Common myeloid progenitor, CD34-positive (primary cell): Measurements from ENCODE around the gene ETV6.

Experiments
- CTCF ChIA-PET: fragments of 350-600 bp; sonication (Branson Sonifier 250); formaldehyde crosslinking; loops from one replicate; lab custom pipeline; 2021; ENCODE audit warnings: antibody characterized with exemption; lab: Charles Lee
- POLR2A ChIA-PET: fragments of 350-600 bp; sonication (Branson Sonifier 250); formaldehyde crosslinking; loops from one replicate; lab custom pipeline; 2021; ENCODE audit warnings: antibody characterized with exemption; lab: Charles Lee
- DNase-seq, 3 donors: peaks; one replicate each; pipeline versions ENCODE4 v3.0.0 to v3.0.0-alpha.2; 2013
- H3K27ac ChIP-seq, 2 experiments: 1 replicate in 1 of 2; 2 replicates in 1 of 2; pipeline ENCODE4 v1.7.0; 2013; ENCODE audit warnings: inconsistent platforms in 2 of 2, low read length in 2 of 2, mild to moderate bottlenecking in 2 of 2, low read depth in 1 of 2, moderate library complexity in 1 of 2; ENCODE audit not compliant: severe bottlenecking in 2 of 2, insufficient read depth in 1 of 2, poor library complexity in 1 of 2
- H3K27me3 ChIP-seq, 5 experiments: replicated peaks in 2 of 5; 1 replicate in 3 of 5; 2 replicates in 2 of 5; pipeline versions ENCODE4 v1.6.1 to v1.7.0; 2013; ENCODE audit warnings: low read length in 4 of 5, mild to moderate bottlenecking in 2 of 5, moderate library complexity in 2 of 5, inconsistent platforms in 1 of 5; ENCODE audit not compliant: insufficient read depth in 5 of 5, control insufficient read depth in 4 of 5
- H3K36me3 ChIP-seq, 4 experiments: 1 replicate in 2 of 4; 2 replicates in 2 of 4; pipeline versions ENCODE4 v1.6.1 to v1.7.0; 2013; ENCODE audit warnings: low read length in 3 of 4, control low read depth in 1 of 4, mild to moderate bottlenecking in 1 of 4; ENCODE audit not compliant: control insufficient read depth in 4 of 4, insufficient read depth in 4 of 4
- H3K4me1 ChIP-seq, 4 experiments: 1 replicate in 3 of 4; 2 replicates in 1 of 4; pipeline versions ENCODE4 v1.6.1 to v1.7.1; 2013; ENCODE audit warnings: low read length in 3 of 4, mild to moderate bottlenecking in 3 of 4, control low read depth in 1 of 4, inconsistent platforms in 1 of 4, moderate library complexity in 1 of 4; ENCODE audit not compliant: control insufficient read depth in 4 of 4, insufficient read depth in 4 of 4; ENCODE audit errors: control extremely low read depth in 1 of 4
- H3K4me3 ChIP-seq, 7 experiments: 1 replicate in 4 of 7; 2 replicates in 3 of 7; pipeline versions ENCODE4 v1.5.1 to v1.7.0; 2013; ENCODE audit warnings: mild to moderate bottlenecking in 7 of 7, low read length in 6 of 7, moderate library complexity in 6 of 7, inconsistent platforms in 2 of 7, low read depth in 2 of 7, control low read depth in 1 of 7; ENCODE audit not compliant: insufficient read depth in 4 of 7, control insufficient read depth in 1 of 7; ENCODE audit errors: extremely low read depth in 1 of 7
- H3K9me3 ChIP-seq, 5 experiments: 1 replicate in 4 of 5; 2 replicates in 1 of 5; pipeline versions ENCODE4 v1.6.1 to v1.7.1; 2013; ENCODE audit warnings: low read length in 4 of 5, mild to moderate bottlenecking in 2 of 5, inconsistent platforms in 1 of 5, low read depth in 1 of 5, moderate library complexity in 1 of 5; ENCODE audit not compliant: control insufficient read depth in 4 of 5, insufficient read depth in 2 of 5; ENCODE audit errors: control extremely low read depth in 1 of 5
- WGBS: methylation state at CpG from one replicate; pipeline ENCODE4 v1.1.5; 2013; ENCODE audit not compliant: insufficient coverage; 5-methylcytosine and 5-hydroxymethylcytosine counted together

The ETV6 gene

GRCh38 chr12:11651381-11651780 is 1.9 kb downstream of the ETV6 start:
- Histone ChIP-seq H3K4me1 (peaks cover 32 to 58% (median 46%) of the 10 kb centered on the region in 4 experiments), H3K36me3 (peaks cover 0 to 26% (median 9%) of the 10 kb centered on the region in 4 experiments), H3K27me3 (no peaks in the 10 kb centered on the region), H3K4me3 (peak overlapping the region in 6 of 7 experiments; percentile 78 to 100 (median 93)), H3K9me3 (no peaks in the 10 kb centered on the region), H3K27ac (peak overlapping the region; percentile 86 to 94)
- DNase-seq: no peak
- ChIA-PET POLR2A (interaction anchor here (1.1 to 2.6 kb wide), 4 partner anchors 94 to 158 kb away, joined by 3 to 11 read pairs (median 7); no protein-coding TSS in a partner anchor), CTCF (interaction anchor here (1.6 kb wide), 1 partner anchor 15 kb away, joined by 4 read pairs; no protein-coding TSS in a partner anchor)
- no CpG with 5 or more reads among the region's 4 CpGs for WGBS

DNA sequence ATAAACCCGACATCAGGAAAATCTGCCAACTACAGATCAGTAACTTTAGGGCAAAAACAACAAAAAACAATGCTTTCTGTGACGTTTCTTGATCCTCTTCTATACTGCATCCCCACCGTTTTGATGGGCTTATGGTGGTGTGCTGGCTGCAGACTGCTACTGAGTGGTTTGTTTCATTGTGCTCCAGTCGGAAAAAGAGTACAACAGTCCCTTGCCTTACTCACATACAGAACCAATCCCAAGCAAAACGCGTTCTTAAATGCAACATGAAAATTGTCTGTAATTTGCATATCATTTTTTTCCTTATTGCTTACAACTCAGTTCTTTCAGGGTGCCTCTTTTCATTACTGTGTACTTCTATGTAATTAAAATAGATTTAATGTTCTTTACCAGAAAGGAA is 2.3 kb downstream of the ETV6 start:
- CTCF ChIA-PET: no interaction called here
- H3K4me3 ChIP-seq: peak overlapping the region in 6 of 7 experiments; percentile 78 to 100 (median 93)
- no peaks in the 10 kb centered on the region for H3K9me3 ChIP-seq
- peak overlapping the region; percentile 86 to 94 for H3K27ac ChIP-seq
- 0% methylated on average over 2 of the region's 6 CpGs for WGBS
- H3K4me1 ChIP-seq: peaks cover 36 to 59% (median 50%) of the 10 kb centered on the region in 4 experiments
- no peaks in the 10 kb centered on the region for H3K27me3 ChIP-seq
- POLR2A ChIA-PET: interaction anchor here (1.1 to 2.6 kb wide), 2 partner anchors 94 to 114 kb away, joined by 3 to 7 read pairs; no protein-coding TSS in a partner anchor
- peaks cover 0 to 29% (median 11%) of the 10 kb centered on the region in 4 experiments for H3K36me3 ChIP-seq
- DNase-seq: no peak

GRCh38 chr12:11652351-11653040 is 3.0 kb downstream of the ETV6 start:
- peaks cover 44 to 64% (median 56%) of the 10 kb centered on the region in 4 experiments for H3K4me1 ChIP-seq
- 1% methylated on average over 9 of the region's 16 CpGs for WGBS
- H3K36me3 ChIP-seq: peaks cover 2 to 35% (median 17%) of the 10 kb centered on the region in 4 experiments
- H3K27ac ChIP-seq: peak overlapping the region; percentile 86 to 94
- H3K9me3 ChIP-seq: no peaks in the 10 kb centered on the region
- DNase-seq: peak in 2 of 3 donors; percentile 40 to 55
- ChIA-PET POLR2A (interaction anchor here (0.5 to 2.6 kb wide), 11 partner anchors 15 to 1884 kb away, joined by 3 to 7 read pairs (median 3); no protein-coding TSS in a partner anchor), CTCF (interaction anchor here (1.6 kb wide), 1 partner anchor 17 kb away, joined by 5 read pairs; no protein-coding TSS in a partner anchor)
- H3K4me3 ChIP-seq: peak overlapping the region; percentile 43 to 100 (median 89)
- no peaks in the 10 kb centered on the region for H3K27me3 ChIP-seq

DNA sequence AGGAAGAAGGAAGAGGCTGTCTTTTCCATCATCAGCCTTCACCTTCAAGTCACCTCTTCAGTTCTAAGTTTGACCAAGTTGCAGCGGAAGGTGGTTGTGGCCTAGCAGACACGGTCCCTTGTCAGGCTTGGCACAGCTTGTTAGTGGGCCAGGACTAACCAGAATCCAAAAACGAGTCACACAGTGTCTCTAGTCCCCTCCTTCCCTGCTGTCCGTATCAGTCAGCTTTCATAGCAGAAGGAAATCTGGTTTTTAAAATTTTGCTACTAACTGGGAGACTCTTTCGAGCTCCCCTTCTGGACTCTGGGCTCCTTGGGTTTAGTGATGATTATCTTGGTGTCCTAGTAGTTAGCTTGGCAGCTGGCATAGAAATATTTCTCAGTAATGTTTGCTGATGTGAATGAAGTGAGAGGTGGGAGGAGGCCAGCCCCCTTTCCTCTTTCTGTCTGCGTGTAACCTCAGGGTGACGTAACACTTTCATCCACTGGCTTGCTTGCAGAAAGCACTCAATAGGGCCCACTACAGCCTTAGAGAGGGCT is 3.8 kb downstream of the ETV6 start:
- Histone ChIP-seq H3K4me1 (peaks cover 44 to 67% (median 60%) of the 10 kb centered on the region in 4 experiments), H3K9me3 (no peaks in the 10 kb centered on the region), H3K27ac (peak overlapping the region; percentile 86 to 94), H3K4me3 (peak overlapping the region in 6 of 7 experiments; percentile 78 to 100 (median 93)), H3K36me3 (peaks cover 2 to 43% (median 21%) of the 10 kb centered on the region in 4 experiments), H3K27me3 (no peaks in the 10 kb centered on the region)
- POLR2A ChIA-PET: interaction anchor here (0.5 to 1.5 kb wide), 11 partner anchors 14 to 695 kb away, joined by 3 to 5 read pairs (median 3); no protein-coding TSS in a partner anchor
- CTCF ChIA-PET: interaction anchor here (0.9 to 1.6 kb wide), 2 partner anchors 16 to 380 kb away, joined by 3 to 5 read pairs; no protein-coding TSS in a partner anchor
- 0% methylated on average over 5 of the region's 7 CpGs for WGBS
- peak; percentile 74 to 91 (median 84) for DNase-seq

GRCh38 chr12:11654338-11654737 is 4.9 kb downstream of the ETV6 start:
- H3K27ac ChIP-seq: peak overlapping the region; percentile 86 to 94
- peaks cover 6 to 53% (median 23%) of the 10 kb centered on the region in 4 experiments for H3K36me3 ChIP-seq
- DNase-seq: peak in 1 of 3 donors; percentile 48
- H3K9me3 ChIP-seq: no peaks in the 10 kb centered on the region
- WGBS: no CpG with 5 or more reads among the region's 4 CpGs
- peaks cover 52 to 71% (median 67%) of the 10 kb centered on the region in 4 experiments for H3K4me1 ChIP-seq
- H3K4me3 ChIP-seq: peak overlapping the region in 5 of 7 experiments; percentile 40 to 100 (median 89)
- ChIA-PET CTCF (interaction anchor here (1.0 to 4.5 kb wide), 6 partner anchors 9 to 378 kb away, joined by 3 to 22 read pairs (median 5); no protein-coding TSS in a partner anchor), POLR2A (interaction anchor here (0.6 to 1.4 kb wide), 3 partner anchors 80 to 379 kb away, joined by 3 to 4 read pairs (median 3); no protein-coding TSS in a partner anchor)
- no peaks in the 10 kb centered on the region for H3K27me3 ChIP-seq

DNA sequence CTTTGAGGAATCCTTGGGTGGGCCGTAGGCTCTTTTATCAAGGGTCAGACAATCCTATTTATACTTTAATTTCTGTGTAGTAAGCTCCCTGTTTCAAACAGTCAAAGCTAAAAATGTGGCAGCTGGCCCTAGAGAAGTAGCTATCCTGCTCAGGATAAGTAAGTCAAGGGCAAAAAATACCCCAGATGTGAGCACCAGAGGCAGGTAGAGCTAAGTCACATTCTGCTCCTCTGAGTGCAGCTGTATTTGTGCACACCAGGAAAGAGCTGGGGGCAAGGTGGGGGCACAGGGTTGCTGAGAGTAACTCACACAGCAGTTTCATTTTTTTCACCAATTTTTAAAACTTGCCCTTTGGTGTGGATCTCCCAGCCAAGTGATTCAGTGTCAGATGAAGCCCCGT is 5.3 kb downstream of the ETV6 start:
- POLR2A ChIA-PET: interaction anchor here (0.6 to 1.4 kb wide), 3 partner anchors 80 to 379 kb away, joined by 3 to 4 read pairs (median 3); no protein-coding TSS in a partner anchor
- H3K4me3 ChIP-seq: peak overlapping the region in 6 of 7 experiments; percentile 1 to 100 (median 60)

More for the DNA sequence above, 5.3 kb downstream of the ETV6 start:
- H3K4me1 ChIP-seq: peaks cover 52 to 75% (median 71%) of the 10 kb centered on the region in 4 experiments
- DNase-seq: no peak
- no peaks in the 10 kb centered on the region for H3K9me3 ChIP-seq
- H3K36me3 ChIP-seq: peaks cover 6 to 56% (median 23%) of the 10 kb centered on the region in 4 experiments
- H3K27ac ChIP-seq: peak overlapping the region; percentile 29 to 94
- WGBS: 50% methylated on average over 1 of the region's 2 CpGs
- H3K27me3 ChIP-seq: no peaks in the 10 kb centered on the region
- CTCF ChIA-PET: interaction anchor here (1.0 to 4.5 kb wide), 8 partner anchors 9 to 378 kb away, joined by 3 to 22 read pairs (median 5); no protein-coding TSS in a partner anchor
